Measurements from ENCODE around the gene GRHL3.

DNA sequence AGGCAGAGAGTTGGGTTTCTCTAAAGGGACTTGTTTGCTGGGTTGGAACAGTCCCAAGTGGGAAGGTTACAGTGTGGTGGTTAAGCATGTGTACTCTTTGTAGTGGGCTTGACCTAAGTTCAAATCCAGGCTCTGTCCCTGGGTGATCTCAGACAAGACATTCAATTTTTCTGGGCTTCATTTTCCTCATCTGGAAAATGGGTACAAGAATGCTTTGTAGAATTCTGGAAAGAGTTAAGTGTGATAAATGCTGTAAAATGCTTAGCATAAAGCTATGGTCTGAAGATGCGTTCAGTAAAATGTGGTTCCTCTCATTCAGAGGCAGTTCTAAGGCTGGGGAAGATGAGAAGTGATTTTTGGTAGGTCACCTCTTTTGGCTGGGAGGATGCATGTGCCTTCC lies 805 bp downstream of the GRHL3 start:
- TF ChIP-seq, protein P1, sequence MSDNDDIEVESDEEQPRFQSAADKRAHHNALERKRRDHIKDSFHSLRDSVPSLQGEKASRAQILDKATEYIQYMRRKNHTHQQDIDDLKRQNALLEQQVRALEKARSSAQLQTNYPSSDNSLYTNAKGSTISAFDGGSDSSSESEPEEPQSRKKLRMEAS (IDR thresholded peaks at IDR 0.05; ENCODE audit: low read depth, low read length), result no peak
- TF ChIP-seq TAF1 (IDR thresholded peaks at IDR 0.05; ENCODE audit: borderline replicate concordance, low read depth, low read length) (no peak), FOXK2 (IDR thresholded peaks at IDR 0.05) (no peak), POLR2A (IDR thresholded peaks at IDR 0.05; ENCODE audit: low read depth, low read length) (no peak), EP300 (IDR thresholded peaks at IDR 0.05; ENCODE audit: borderline replicate concordance in 1 of 2, control insufficient read depth in 1 of 2, low read depth in 2 of 2, low read length in 2 of 2) (no peak), JUNB (IDR thresholded peaks at IDR 0.05) (no peak), CEBPB (IDR thresholded peaks at IDR 0.05; ENCODE audit: borderline replicate concordance in 1 of 2, low read depth in 2 of 2, low read length in 2 of 2) (no peak), POLR2AphosphoS5 (IDR thresholded peaks at IDR 0.05; ENCODE audit: low read length) (no peak), E2F8 (IDR thresholded peaks at IDR 0.05; ENCODE audit: low read depth, partially characterized antibody) (no peak), CTCF (IDR thresholded peaks at IDR 0.05 in 2 of 3, conservative IDR thresholded peaks at IDR 0.05 in 1 of 3; ENCODE audit: control insufficient read depth in 2 of 3, extremely low read depth in 1 of 3, insufficient read depth in 1 of 3, low read depth in 3 of 3, low read length in 3 of 3) (no peak), BCL11A (IDR thresholded peaks at IDR 0.05; ENCODE audit: low read depth, low read length) (no peak), HDAC2 (IDR thresholded peaks at IDR 0.05) (no peak)
- TF ChIP-seq, protein P2, sequence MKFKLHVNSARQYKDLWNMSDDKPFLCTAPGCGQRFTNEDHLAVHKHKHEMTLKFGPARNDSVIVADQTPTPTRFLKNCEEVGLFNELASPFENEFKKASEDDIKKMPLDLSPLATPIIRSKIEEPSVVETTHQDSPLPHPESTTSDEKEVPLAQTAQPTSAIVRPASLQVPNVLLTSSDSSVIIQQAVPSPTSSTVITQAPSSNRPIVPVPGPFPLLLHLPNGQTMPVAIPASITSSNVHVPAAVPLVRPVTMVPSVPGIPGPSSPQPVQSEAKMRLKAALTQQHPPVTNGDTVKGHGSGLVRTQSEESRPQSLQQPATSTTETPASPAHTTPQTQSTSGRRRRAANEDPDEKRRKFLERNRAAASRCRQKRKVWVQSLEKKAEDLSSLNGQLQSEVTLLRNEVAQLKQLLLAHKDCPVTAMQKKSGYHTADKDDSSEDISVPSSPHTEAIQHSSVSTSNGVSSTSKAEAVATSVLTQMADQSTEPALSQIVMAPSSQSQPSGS (IDR thresholded peaks at IDR 0.05; ENCODE audit: low read length), result no peak
